OCI-LY3 (cell line): ENCODE measurements around the gene VPS4B.

ENCODE experiments used
- H2AFZ ChIP-seq: fragments of 200-600, 300-600 bp; shearing (Covaris generic); 2 replicates; pipeline ENCODE4 v1.6.0; 2014; ENCODE audit warnings: antibody characterized with exemption, low read depth, low read length
- H3K27ac ChIP-seq: fragments of 200-600, 300-600 bp; sonication (generic); 2 replicates; pipeline ENCODE4 v1.5.1; 2014; ENCODE audit warnings: mild to moderate bottlenecking, low read length, moderate library complexity, mixed read lengths
- H3K27me3 ChIP-seq: fragments of 200-600, 300-600 bp; sonication (generic); 2 replicates; pipeline ENCODE4 v1.6.1; 2014; ENCODE audit warnings: low read depth, low read length, mixed read lengths
- H3K36me3 ChIP-seq: fragments of 200-600, 300-600 bp; sonication (generic); replicated peaks from 2 replicates; pipeline ENCODE3; 2014; ENCODE audit warnings: low read depth, low read length, mixed read lengths
- H3K4me1 ChIP-seq: fragments of 300-600, 200-600 bp; sonication (generic); 2 replicates; pipeline ENCODE4 v1.6.1; 2014; ENCODE audit warnings: low read length, mixed read lengths
- H3K4me2 ChIP-seq: fragments of 200-600, 300-600 bp; sonication (generic); 2 replicates; pipeline ENCODE4 v1.6.1; 2014; ENCODE audit warnings: low read length, mixed read lengths
- H3K4me3 ChIP-seq: fragments of 300-600, 200-600 bp; sonication (generic); 2 replicates; pipeline ENCODE4 v1.5.1; 2014; ENCODE audit warnings: antibody characterized with exemption, mild to moderate bottlenecking, low read length, moderate library complexity
- H3K79me2 ChIP-seq: fragments of 300-600, 200-600 bp; shearing (Covaris generic); 2 replicates; pipeline ENCODE4 v1.6.1; 2014; ENCODE audit warnings: mild to moderate bottlenecking, low read length, mixed read lengths
- H3K9ac ChIP-seq: fragments of 300-600, 200-600 bp; shearing (Covaris generic); 2 replicates; pipeline ENCODE4 v1.6.0; 2014; ENCODE audit warnings: mild to moderate bottlenecking, low read length, moderate library complexity
- H3K9me3 ChIP-seq: fragments of 200-600, 300-600 bp; shearing (Covaris generic); 2 replicates; pipeline ENCODE4 v1.6.1; 2014; ENCODE audit warnings: low read length, mixed read lengths; ENCODE audit not compliant: insufficient read depth
- H4K20me1 ChIP-seq: fragments of 200-600, 300-600 bp; sonication (generic); 2 replicates; pipeline ENCODE4 v1.6.1; 2016; ENCODE audit warnings: low read length, mixed read lengths; ENCODE audit not compliant: insufficient read depth
- EZH2phosphoT487 ChIP-seq: fragments of 200-600 bp; shearing (Covaris generic); IDR thresholded peaks from 2 replicates; pipeline ENCODE4 v1.6.1; 2018; ENCODE audit warnings: antibody characterized with exemption, mixed run types, low read depth
- TF ChIP-seq, protein P1 (sequence below): fragments of 200-600, 300-600 bp; sonication (generic); IDR thresholded peaks from 2 replicates; pipeline ENCODE4 v1.5.1; 2014; ENCODE audit warnings: antibody characterized with exemption, low read length, low read depth

VPS4B gene

DNA sequence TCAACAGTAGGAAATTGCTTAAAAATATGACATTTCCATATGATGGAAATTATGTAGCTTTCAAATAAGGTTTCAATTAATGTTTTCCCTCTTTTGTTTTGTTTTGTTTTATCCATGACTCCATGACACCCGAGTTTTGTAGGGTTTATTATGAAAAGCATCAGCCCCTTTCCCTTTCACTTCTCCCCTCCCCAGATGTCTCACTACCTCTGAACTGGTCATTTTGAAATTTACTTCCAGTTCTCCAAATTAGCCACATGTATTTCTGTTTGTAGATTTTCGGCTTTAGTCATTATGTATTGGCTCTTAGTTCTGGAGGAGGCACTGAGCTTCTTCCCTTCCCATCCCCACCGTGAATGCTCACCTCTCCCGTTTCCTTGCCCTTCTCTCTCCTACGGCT is 18.6 kb upstream of the VPS4B start:
- H3K36me3 ChIP-seq: no peaks in the 10 kb centered on the region
- no peak for TF ChIP-seq EZH2phosphoT487
- TF ChIP-seq, protein P1, sequence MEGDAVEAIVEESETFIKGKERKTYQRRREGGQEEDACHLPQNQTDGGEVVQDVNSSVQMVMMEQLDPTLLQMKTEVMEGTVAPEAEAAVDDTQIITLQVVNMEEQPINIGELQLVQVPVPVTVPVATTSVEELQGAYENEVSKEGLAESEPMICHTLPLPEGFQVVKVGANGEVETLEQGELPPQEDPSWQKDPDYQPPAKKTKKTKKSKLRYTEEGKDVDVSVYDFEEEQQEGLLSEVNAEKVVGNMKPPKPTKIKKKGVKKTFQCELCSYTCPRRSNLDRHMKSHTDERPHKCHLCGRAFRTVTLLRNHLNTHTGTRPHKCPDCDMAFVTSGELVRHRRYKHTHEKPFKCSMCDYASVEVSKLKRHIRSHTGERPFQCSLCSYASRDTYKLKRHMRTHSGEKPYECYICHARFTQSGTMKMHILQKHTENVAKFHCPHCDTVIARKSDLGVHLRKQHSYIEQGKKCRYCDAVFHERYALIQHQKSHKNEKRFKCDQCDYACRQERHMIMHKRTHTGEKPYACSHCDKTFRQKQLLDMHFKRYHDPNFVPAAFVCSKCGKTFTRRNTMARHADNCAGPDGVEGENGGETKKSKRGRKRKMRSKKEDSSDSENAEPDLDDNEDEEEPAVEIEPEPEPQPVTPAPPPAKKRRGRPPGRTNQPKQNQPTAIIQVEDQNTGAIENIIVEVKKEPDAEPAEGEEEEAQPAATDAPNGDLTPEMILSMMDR: no peak
- H3K9me3 ChIP-seq: no peaks in the 10 kb centered on the region
- peak overlapping the region; percentile 66 for H3K4me2 ChIP-seq
- H3K4me3 ChIP-seq: peak overlapping the region; percentile 57
- peaks cover 41% of the 10 kb centered on the region for H3K4me1 ChIP-seq
- H3K27me3 ChIP-seq: peaks cover 12% of the 10 kb centered on the region
- no peak overlapping the region for H3K9ac ChIP-seq
- no peak overlapping the region for H3K27ac ChIP-seq
- H3K79me2 ChIP-seq: no peaks in the 10 kb centered on the region
- no peaks in the 10 kb centered on the region for H4K20me1 ChIP-seq
- no peak overlapping the region for H2AFZ ChIP-seq

DNA sequence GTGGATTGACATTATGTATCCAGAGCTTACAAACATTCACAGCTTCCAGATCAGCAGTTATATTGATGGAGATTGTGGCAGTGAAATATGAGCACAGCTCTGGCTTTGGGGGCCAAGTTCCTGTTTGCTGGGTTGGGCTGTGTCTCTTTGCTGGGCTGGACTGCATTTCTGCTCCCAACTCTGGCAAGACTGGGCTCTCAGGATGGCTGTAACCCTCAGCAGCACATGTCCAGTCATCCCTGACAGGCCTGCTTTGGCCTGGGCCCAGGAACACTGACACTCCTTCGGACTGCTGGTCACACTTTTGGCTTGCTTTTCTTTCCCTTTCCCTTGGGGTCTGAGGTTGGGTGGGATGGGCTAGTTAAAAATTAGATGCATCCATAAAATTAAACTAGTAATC is 17.9 kb upstream of the VPS4B start:
- Histone ChIP-seq H3K9ac (no peak overlapping the region), H3K9me3 (no peaks in the 10 kb centered on the region), H3K4me1 (peaks cover 41% of the 10 kb centered on the region), H2AFZ (no peak overlapping the region), H3K27ac (no peak overlapping the region), H3K4me2 (peak overlapping the region; percentile 66; the same call in 1 of the 2 replicates), H4K20me1 (no peaks in the 10 kb centered on the region), H3K36me3 (no peaks in the 10 kb centered on the region), H3K4me3 (no peak overlapping the region), H3K79me2 (no peaks in the 10 kb centered on the region), H3K27me3 (peaks cover 15% of the 10 kb centered on the region)
- TF ChIP-seq, protein P1: no peak
- TF ChIP-seq EZH2phosphoT487: no peak

DNA sequence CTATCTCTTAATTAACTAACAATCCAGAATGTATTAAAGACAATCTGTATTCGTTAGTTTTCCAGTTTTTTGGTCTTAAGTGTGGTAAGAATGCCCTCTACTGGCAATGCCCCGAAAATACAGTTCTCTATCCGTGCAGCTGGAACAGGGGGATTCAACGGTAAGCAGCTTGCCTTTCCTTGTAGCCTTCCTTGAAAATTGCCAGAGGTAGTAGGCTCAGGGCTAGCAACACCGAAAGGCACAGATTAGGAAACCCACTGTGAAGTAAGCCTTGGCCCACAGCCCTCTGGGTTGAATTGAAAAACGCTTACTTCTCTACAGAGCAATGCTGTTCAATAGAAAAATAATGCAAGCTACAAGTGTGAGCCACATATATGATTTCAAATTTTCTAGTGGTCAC is 17.1 kb upstream of the VPS4B start:
- Histone ChIP-seq H3K9ac (no peak overlapping the region), H3K4me2 (peak overlapping the region; percentile 57), H2AFZ (peak overlapping the region; percentile 31; the same call in 1 of the 2 replicates), H3K4me3 (no peak overlapping the region), H3K79me2 (no peaks in the 10 kb centered on the region), H3K27me3 (peaks cover 23% of the 10 kb centered on the region), H3K4me1 (peaks cover 33% of the 10 kb centered on the region), H3K36me3 (no peaks in the 10 kb centered on the region), H4K20me1 (no peaks in the 10 kb centered on the region), H3K27ac (no peak overlapping the region), H3K9me3 (no peaks in the 10 kb centered on the region)
- TF ChIP-seq, protein P1: peak; percentile 99
- no peak for TF ChIP-seq EZH2phosphoT487

DNA sequence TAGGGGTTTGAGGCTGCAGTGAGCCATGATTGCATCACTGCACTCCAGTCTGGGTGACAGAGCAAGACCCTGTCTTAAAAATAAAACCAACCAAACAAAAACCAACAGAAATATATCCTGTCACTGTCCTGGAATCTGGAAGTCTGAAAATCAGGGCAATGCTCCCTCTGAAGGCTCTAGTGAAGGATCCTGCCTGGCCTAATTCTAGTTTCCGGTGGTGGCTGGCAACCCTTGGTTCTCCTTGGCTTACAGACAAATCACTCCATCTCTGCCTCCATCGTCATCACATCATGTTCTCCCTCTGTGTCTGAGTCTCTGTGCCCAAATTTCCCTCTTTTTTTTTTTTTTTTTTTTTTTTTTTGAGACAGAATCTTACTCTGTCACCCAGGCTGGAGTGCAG is 15.9 kb upstream of the VPS4B start:
- H3K27me3 ChIP-seq: peaks cover 31% of the 10 kb centered on the region
- H3K9me3 ChIP-seq: no peaks in the 10 kb centered on the region
- no peak overlapping the region for H3K27ac ChIP-seq
- no peak overlapping the region for H3K4me2 ChIP-seq
- peaks cover 32% of the 10 kb centered on the region for H3K4me1 ChIP-seq
- H3K9ac ChIP-seq: no peak overlapping the region
- H3K79me2 ChIP-seq: no peaks in the 10 kb centered on the region
- no peaks in the 10 kb centered on the region for H4K20me1 ChIP-seq
- no peaks in the 10 kb centered on the region for H3K36me3 ChIP-seq
- TF ChIP-seq EZH2phosphoT487: no peak
- TF ChIP-seq, protein P1: no peak
- no peak overlapping the region for H3K4me3 ChIP-seq
- H2AFZ ChIP-seq: no peak overlapping the region
